RWPE2 (cell line): ENCODE data around the gene IL17RC.

Experiments used
- ATAC-seq: fragments of 200-7000 bp; cut with Tn5 transposase; 3 replicates; pipeline ENCODE4 v1.9.1; 2021; ENCODE audit warnings: low read depth
- DNase-seq: peaks from one replicate; pipeline ENCODE4 v3.0.0-alpha.2; 2020; ENCODE audit warnings: low spot score
- H3K27ac ChIP-seq: fragments of 450-650 bp; 2 replicates; pipeline ENCODE4 v1.5.1; 2017; ENCODE audit warnings: mild to moderate bottlenecking; ENCODE audit not compliant: poor library complexity, severe bottlenecking
- H3K27me3 ChIP-seq: fragments of 250-450 bp; sonication (Bioruptor Pico); 2 replicates; pipeline ENCODE4 v1.5.1; 2021; ENCODE audit warnings: mild to moderate bottlenecking, moderate library complexity; ENCODE audit not compliant: insufficient read depth, poor library complexity, severe bottlenecking
- H3K36me3 ChIP-seq: fragments of 250-450 bp; sonication (Bioruptor Pico); 2 replicates; pipeline ENCODE4 v1.5.1; 2020; ENCODE audit warnings: low read depth, mild to moderate bottlenecking, moderate library complexity
- H3K4me1 ChIP-seq: fragments of 250-450 bp; sonication (Bioruptor Pico); 2 replicates; pipeline ENCODE4 v1.5.1; 2021; ENCODE audit warnings: mild to moderate bottlenecking, moderate library complexity; ENCODE audit not compliant: insufficient read depth, poor library complexity, severe bottlenecking
- H3K4me3 ChIP-seq: fragments of 250-450 bp; sonication (Bioruptor Pico); 2 replicates; pipeline ENCODE4 v1.5.1; 2021; ENCODE audit warnings: mild to moderate bottlenecking, moderate library complexity; ENCODE audit not compliant: severe bottlenecking
- H3K9me3 ChIP-seq: fragments of 250-450 bp; sonication (Bioruptor Pico); 2 replicates; pipeline ENCODE4 v1.5.1; 2021; ENCODE audit warnings: mild to moderate bottlenecking, moderate library complexity; ENCODE audit not compliant: severe bottlenecking
- CTCF ChIP-seq: fragments of 450-650 bp; IDR thresholded peaks from one replicate; pipeline ENCODE4 v1.5.1; 2017; ENCODE audit warnings: mild to moderate bottlenecking, moderate library complexity; ENCODE audit not compliant: poor library complexity, severe bottlenecking

Gene IL17RC

DNA sequence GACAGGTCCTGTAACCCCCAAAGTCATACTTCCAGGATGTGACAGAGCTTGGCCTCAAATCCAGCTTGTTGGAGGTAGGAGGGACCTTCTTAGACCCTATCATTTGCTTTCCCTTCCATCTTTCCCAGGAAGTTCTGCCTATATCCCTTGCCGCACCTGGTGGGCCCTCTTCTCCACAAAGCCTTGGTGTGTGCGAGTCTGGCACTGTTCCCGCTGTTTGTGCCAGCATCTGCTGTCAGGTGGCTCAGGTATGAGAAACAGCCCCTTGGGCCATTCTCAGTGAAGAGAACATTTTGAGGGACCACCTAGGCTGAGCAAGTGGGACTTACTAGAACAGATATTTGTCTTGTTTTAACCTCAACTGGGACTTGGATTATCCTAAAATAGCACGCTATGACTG lies 13.0 kb upstream of the IL17RC start:
- no peak overlapping the region for H3K4me3 ChIP-seq
- H3K27me3 ChIP-seq, result no peaks in the 10 kb centered on the region
- no peak for TF ChIP-seq CTCF
- no peak for ATAC-seq
- DNase-seq, result no peak
- peak overlapping the region; percentile 51 for H3K27ac ChIP-seq
- H3K4me1 ChIP-seq, result peaks cover 18% of the 10 kb centered on the region
- H3K36me3 ChIP-seq, result no peaks in the 10 kb centered on the region
- H3K9me3 ChIP-seq, result no peaks in the 10 kb centered on the region

GRCh38 chr3:9906480-9906879 lies 10.4 kb upstream of the IL17RC start:
- Histone ChIP-seq H3K27me3 (no peaks in the 10 kb centered on the region), H3K36me3 (no peaks in the 10 kb centered on the region), H3K27ac (no peak overlapping the region), H3K4me1 (peaks cover 11% of the 10 kb centered on the region), H3K9me3 (no peaks in the 10 kb centered on the region), H3K4me3 (no peak overlapping the region)
- ATAC-seq, result no peak
- no peak for DNase-seq
- TF ChIP-seq CTCF, result no peak

- no peak for TF ChIP-seq CTCF
- H3K4me3 ChIP-seq, result no peak overlapping the region
- no peaks in the 10 kb centered on the region for H3K27me3 ChIP-seq
- DNase-seq (no peak), ATAC-seq (no peak)
- H3K4me1 ChIP-seq, result peaks cover 8% of the 10 kb centered on the region
- no peaks in the 10 kb centered on the region for H3K36me3 ChIP-seq
- no peaks in the 10 kb centered on the region for H3K9me3 ChIP-seq
- H3K27ac ChIP-seq, result no peak overlapping the region
These were observed 8.6 kb upstream of the IL17RC start for GRCh38 chr3:9908286-9908685.

GRCh38 chr3:9909221-9910013 lies 7.5 kb upstream of the IL17RC start:
- DNase-seq (no peak), ATAC-seq (no peak)
- Histone ChIP-seq H3K27me3 (no peaks in the 10 kb centered on the region), H3K27ac (no peak overlapping the region), H3K4me1 (peaks cover 4% of the 10 kb centered on the region), H3K9me3 (no peaks in the 10 kb centered on the region), H3K36me3 (no peaks in the 10 kb centered on the region), H3K4me3 (no peak overlapping the region)
- no peak for TF ChIP-seq CTCF

DNA sequence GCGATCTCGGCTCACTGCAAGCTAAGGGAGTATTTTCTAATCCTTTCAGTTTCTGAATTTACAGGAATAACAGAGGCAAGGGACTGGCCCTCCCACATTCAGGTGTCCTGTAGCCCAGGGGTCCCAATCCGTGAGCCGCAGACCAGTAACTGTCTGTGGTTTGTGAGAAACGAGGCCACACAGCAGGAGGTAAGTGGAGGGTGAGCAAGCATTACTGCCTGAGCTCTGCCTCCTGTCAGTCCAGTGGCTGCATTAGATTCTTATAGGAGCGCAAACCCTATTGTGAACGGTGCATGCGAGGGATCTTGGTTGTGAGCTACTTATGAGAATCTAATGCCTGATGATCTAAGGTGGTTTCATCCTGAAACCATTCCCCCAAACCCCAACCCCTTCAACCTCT lies 5.0 kb upstream of the IL17RC start:
- ATAC-seq (no peak), DNase-seq (no peak)
- no peak overlapping the region for H3K27ac ChIP-seq
- no peaks in the 10 kb centered on the region for H3K36me3 ChIP-seq
- peaks cover 10% of the 10 kb centered on the region for H3K4me1 ChIP-seq
- no peaks in the 10 kb centered on the region for H3K9me3 ChIP-seq
- no peak for TF ChIP-seq CTCF
- no peaks in the 10 kb centered on the region for H3K27me3 ChIP-seq
- H3K4me3 ChIP-seq, result no peak overlapping the region
